Ramos (cell line): ENCODE results near the gene P2RY1.

Experiments used
- in situ Hi-C: fragments of 300-500 bp; cut with MboI; formaldehyde crosslinking; loops from one replicate; pipeline ENCODE4 v1.14.3; 2022; ENCODE audit warnings: low sequenced_read_pairs; ENCODE audit not compliant: unreplicated experiment

Gene P2RY1

DNA sequence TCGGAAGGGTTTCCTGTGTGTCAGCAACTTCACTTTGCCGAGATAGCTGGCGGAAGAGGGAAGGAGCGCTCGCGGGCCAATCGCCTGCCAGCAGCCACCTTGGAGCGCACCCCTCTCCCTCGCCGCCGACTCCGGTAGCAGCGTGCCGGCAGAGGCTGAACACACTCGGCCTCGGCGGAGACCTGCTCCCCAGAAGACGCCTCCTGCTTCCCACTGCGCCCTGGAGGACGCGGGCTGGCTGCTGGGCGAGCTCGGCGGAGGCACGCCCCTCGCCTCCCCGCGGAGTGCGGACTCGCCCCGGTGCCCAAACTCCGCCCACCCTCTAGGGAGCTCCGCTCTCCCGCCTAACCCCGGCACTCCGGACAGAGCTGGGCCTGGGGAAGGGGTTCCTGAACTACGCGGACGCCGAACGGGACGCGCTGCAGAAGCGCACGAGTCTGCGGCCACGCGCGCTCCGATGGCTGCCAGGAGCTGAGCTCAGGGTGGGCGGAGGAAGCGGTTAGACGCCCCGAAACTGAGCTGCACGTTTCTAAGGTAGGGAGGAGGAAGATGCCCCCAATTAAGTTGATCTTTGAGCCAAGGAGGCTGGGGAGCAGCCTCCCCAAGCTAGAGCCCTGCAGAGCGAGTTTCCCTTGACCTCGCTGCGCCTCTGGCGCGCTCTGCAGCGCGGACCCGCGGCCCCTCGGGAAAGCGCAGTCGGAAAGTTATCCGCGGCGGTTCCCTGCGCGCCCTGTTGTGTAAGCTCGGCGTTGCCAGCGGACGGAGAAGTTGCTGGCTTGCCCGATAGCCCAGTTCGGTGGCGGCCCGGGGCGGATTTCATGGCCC, at the start of gene P2RY1:
Gene P2RY1 (plus strand): TSS at position 356 of the 825 bp plus-strand sequence. CDS start 652 bp downstream, outside the sequence.
- in situ Hi-C loops = no loop called here

GRCh38 chr3:152786977-152787681, 47.8 kb upstream of the P2RY1 start:
- in situ Hi-C loops = no loop called here

- in situ Hi-C loops = no loop called here
These were observed 44.1 kb upstream of the P2RY1 start for GRCh38 chr3:152790651-152791387.

DNA sequence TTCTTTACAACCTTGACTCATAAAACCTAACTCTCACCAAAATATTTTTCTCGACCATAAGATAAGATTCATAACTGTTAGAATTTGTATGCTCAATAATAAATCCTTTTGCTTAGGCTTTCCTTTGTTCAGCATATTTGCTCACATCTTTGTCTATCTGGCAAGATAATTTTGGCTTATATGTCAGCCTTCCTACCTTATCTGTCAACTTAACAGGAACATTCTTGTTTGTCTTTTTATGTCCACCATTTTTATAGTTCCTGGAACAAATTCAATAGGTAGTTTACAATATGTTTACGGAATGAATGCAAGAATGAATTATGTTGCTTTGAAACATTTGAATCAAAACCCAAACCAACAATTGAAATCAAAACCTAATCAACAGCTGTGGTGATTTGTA, 41.0 kb upstream of the P2RY1 start:
- in situ Hi-C loops = no loop called here

- in situ Hi-C loops = no loop called here
These were observed 37.0 kb upstream of the P2RY1 start for GRCh38 chr3:152797751-152798432.

GRCh38 chr3:152811974-152812760, 22.8 kb upstream of the P2RY1 start:
- in situ Hi-C loops = no loop called here

GRCh38 chr3:152817400-152817799, 17.5 kb upstream of the P2RY1 start:
- in situ Hi-C loops = no loop called here

DNA sequence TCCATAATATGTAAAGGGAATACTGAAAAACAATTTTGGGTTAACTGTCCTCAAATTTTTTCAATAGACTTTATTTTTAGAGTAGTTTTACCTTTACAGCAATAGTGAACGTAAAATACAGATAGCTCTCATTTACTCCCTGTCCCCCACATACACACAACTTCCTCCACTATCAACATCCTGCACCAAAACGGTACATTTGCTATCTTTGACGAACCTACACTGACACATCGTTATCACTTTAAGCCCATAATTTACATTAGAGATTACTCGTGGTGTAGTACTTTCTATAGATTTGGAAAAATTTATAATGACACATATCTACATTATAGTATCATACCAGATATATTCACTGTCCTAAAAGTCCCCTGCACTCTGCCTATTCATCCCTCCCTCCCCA, 16.9 kb upstream of the P2RY1 start:
- in situ Hi-C loops = no loop called here

GRCh38 chr3:152823173-152823572, 11.8 kb upstream of the P2RY1 start:
- in situ Hi-C loops = no loop called here

GRCh38 chr3:152823781-152824180, 11.2 kb upstream of the P2RY1 start:
- in situ Hi-C loops = no loop called here

- in situ Hi-C loops = no loop called here
These were observed 9.4 kb upstream of the P2RY1 start for GRCh38 chr3:152825566-152825965.

DNA sequence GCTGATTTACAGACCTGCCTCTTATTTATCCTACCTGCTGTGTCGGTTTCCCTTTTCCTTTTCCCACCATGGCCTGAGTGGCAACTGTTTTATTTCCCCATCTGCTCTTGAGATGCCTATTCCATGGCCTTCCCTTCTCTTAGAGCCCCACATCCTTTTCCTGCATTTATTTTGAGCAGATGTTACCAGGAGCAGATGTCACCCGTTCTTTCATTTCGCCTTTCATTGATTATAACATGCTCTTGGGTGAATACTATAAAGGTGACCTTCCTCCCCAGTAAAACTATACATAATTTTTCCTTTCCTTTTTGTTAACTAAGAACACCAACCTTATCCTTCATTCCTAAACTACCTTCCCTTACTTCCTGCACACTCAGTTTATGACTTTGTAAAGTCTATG, 8.5 kb upstream of the P2RY1 start:
- in situ Hi-C loops = no loop called here

GRCh38 chr3:152827313-152827712, 7.6 kb upstream of the P2RY1 start:
- in situ Hi-C loops = no loop called here

- in situ Hi-C loops = no loop called here
These were observed 6.7 kb upstream of the P2RY1 start for GRCh38 chr3:152828075-152828840.

DNA sequence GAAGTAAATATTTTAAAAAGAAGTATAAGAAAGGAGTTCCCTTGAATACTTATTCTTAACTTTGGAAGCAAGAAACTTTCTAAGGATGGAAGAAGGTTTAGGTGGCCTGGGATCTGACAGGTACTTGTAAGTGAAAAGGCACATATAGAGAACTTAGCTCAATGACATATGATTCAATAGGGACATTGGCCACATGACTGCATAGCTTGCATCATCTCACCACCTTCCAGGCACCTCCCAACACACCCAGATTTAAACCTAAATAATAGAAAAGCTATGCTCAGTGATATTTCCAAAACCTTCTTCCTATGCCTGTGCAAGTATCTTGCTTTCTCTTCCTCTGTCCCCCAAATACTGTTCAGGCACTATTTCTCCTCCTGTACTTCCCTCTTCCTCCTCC, 4.7 kb upstream of the P2RY1 start:
- in situ Hi-C loops = no loop called here

- in situ Hi-C loops = no loop called here
These were observed 2.9 kb upstream of the P2RY1 start for GRCh38 chr3:152832046-152832445.

- in situ Hi-C loops = no loop called here
These were observed 1.8 kb upstream of the P2RY1 start for GRCh38 chr3:152833089-152833488.

DNA sequence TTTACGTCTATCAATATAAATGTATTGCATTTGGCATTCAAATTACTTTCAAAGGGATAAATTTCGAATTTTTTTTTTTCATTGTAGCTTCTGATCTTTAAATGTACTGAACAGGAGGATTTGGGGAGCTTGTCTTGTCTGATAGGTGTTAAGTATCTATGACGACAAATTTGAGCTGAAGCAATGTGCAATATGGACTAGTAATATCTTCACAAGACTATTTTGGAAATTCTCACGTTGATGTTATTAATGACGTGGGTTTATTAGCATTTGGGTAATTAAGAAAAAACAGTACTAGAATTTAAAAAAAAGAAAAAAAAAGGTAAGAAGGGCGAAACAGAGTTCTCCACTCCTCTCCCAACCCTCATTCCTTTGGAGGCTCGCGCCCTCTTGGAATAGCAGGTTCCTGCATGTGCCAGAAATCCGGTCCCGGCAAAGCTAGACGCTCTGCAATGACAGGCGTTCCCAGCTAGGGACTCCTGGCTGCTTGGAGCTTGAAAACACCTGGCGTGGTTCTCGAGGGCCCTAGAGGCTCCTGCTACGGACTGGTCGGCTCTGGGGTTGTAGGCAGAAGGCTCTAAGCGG, 648 bp upstream of the P2RY1 start:
- in situ Hi-C loops = no loop called here
